HG03039 (cell line): ENCODE measurements around the gene SYT5.

ENCODE experiments used
- ATAC-seq: cut with Tn5 transposase; IDR thresholded peaks from one replicate; pipeline ENCODE4 v1.9.1; 2021; ENCODE audit warnings: mild to moderate bottlenecking, moderate library complexity; ENCODE audit not compliant: unreplicated experiment

Gene SYT5

DNA sequence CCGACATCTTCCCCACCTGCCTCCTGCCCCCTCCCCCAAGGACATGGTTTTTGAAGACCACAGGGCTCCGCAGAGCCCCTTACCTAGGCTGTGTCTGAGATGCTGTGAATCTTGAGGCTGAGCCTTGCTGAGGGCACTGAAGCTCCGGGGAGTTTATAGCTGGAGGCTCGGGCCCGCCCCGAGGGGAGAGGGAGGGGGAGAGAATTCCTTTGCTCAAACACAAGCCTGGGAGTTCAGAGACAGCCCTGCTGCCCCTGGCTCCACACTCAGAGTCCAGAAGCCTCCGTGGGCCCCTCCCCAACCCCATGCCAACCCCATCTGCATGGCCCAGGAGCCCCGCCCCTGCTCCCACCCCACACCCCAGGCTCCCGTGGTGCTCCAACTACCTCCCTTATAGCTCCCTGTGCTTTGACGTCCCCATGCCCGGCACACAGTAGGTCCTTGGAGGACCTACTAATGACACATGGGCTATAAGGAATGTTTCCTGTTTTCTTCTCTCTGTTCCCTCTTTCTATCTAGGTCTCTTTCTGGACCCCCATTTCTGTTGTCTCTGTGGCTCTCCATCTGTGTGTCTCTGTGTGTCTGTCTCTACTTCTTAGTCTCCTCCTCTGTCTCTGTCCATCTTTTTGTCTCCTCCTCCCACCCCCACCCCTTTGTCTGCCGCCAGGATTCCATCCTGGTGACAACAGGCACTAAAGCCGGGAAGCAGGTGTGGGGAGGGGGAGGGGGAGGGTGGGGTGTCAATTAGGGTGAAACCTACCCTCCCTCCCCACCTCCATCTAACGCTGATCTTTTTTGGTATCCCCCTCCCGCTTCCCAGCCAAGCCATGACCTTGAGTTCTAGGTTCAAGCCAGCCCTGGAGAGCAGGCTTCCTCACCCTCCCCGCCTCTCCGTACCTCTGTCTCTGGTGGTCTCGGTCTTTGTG, 30.7 kb downstream of the SYT5 start, which contains the start of gene TNNT1:
TNNT1 (minus strand) TSS at position 129 of the 926 bp plus-strand sequence. CDS start 2,049 bp downstream, outside the sequence.
- no peak for ATAC-seq

DNA sequence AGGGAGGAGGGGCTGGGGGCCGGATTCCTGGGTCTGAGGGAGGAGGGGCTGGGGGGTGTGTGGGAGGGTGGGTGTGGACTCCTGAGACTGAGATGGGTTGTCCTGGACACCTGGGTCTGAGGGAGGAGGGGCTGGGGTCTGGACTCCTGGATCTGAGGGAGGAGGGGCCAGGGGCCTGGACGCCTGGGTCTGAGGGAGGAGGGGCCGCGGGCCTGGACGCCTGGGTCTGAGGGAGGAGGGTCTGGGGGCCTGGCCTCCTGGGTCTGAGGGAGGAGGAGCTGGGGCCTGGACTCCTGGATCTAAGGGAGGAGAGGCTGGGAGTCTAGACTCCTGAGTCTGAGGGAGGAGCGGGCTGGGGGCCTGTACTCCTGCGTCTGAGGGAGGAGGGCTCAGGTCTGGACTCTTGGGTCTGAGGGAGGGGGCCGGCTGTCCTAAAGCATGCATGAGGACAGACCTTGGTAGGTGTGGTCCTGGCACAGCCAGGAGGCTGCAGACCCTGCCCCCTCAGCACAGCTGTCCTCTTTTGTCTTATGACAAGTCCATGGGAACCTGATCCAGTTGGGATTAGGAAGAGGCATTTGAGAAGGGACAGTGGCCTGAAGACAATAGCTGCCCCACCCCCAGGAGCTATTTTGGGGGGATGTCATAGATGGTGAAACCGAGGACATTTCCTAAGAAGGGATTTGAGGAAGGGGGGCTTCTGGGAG, 32.4 kb downstream of the SYT5 start:
- ATAC-seq: no peak

DNA sequence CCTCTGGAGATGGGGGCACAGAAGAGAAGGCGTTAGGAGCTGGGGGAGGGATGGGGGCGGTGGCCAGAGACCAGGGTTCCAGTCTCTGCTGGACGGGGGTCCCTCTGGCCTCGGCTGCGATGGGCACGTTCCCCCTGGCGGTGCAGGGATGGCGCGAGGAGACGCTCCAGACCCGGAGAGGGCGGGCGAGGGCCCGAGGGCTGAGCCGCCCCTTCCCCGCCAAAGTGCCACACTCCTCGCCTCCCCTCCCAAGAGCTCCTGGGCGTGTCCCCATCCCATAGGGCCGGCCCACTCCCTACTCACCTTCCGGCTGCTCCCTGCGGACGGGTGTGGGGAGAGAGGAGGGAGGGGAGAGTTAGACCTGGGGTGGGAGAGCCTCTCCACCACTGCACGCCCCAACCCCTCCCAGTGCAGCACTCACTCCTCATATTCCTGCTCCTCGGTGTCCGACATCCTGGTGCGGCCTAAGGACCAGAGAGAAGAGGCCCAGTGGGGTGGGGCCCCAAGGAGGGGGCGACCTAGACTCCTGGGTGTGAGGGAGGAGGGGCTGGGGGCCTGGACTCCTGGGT, 33.3 kb downstream of the SYT5 start:
- no peak for ATAC-seq

DNA sequence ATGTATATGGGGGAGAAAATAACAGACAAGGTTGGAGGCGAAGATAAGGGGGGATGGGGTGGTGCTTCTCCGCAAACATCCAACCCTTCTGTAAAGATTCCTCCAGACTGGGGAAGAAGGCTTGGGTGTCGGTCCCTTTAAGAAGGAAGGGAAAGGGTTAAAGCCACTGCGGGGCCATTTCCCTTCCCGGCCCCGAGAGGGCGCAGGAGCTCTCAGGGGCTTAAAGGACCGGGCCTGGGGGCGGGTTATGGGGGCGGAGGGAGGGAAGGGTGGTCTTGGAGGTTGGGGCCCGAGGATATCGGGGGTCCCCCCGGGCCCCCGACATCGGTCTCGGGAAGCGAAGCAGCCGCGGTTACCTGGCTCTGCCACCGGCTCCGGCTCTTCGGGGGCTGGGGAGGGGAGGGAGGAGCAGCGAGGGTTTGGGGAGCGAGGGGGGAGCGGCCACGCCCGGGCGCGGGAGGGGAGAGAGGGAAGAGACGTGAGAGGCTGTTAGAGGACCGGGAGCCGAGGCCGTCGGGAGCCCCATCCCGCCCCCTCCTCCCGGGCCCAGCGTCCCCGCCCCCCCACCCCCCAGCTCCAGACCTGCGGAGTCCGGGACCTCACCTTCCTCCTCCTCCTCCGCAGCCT, 33.9 kb downstream of the SYT5 start:
- no peak for ATAC-seq

DNA sequence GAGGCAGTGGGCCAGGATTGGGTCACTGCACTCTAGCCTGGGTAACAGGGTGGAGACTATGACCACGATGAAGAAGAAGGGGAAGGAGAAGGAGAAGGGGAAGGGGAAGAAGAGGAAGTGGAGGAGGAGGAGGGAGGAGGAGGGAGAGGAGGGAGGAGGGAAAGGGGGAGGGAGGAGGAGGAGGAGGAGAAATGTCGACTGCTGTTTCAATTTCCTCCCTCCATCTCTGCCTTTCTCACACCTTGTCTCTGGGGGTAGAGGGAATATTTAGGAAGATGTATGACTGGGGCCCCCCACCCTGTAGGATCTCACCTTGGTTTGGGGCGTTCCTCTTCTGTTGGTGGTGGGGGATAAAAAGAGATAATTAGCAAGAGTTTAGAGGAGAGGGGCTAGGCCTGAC, 34.9 kb downstream of the SYT5 start:
- no peak for ATAC-seq

DNA sequence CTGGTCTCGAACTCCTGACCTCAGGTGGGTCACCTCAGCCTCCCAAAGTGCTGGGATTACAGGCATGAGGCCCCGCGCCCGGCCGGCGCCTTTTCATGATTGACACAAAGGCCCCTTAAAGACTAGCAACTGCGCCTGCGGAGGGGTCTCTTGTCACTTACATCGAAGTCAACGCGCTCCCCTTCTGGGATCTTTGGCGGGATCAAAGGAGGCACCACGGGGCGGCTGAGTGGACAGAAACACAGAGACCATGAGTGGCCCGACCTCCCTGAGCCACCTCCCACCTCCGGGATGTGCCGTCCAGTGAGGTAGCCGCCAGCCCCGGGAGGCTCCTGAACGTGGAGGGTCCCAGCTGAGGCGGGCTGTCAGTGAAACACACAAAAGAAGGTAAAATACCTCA, 38.4 kb downstream of the SYT5 start:
- no peak for ATAC-seq

DNA sequence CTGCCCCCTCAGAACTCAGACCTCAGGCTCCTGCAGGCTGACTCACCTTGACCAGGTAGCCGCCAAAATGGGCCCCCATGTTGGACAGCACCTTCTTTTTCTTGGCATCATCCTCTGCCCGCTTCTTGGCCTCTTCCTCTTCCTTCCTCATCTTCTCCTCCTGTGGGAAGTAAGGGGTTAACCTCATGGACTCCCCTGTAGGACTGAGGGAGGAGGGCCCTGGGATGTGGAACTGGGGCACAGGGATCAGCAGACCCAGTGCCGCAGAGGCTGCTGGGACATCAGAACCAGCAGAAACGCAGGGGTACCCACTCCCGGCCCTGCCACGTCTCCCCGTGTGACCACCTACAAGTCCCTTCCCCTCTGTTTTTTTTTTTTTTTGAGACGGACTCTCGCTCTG, 42.2 kb downstream of the SYT5 start:
- no peak for ATAC-seq

DNA sequence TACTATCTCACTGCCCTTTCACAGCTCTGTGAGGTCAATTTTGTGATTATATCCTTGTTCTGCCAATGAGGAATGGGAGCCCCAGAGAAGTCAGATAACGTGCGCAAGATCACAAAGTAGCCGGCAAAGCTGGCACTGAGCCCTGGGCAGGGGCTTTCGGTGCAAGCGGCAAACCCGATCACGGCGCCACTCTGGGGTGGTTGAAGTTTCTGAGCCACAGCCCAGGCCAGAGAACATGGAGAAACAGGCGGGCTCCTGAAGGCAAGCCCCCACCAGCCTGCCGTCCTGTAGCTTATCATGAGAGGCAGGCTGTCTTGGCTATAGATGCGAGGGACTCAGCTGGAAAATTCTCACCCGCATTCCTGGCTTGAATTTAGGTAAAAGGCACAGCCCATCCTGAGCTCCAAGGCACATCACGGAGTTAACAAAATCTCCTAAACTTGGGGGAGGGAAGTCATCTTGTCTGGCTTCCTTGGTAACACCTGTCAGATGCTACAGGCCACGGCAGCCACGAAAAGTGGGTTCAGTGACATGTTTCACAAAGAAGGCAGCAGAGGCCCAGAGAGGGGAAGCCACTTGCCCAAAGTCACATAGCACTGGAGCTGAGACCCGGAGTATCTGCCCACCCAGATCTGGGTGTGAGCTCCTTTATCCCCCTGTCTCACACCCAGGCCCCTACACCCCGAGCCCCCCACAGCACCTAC, 43.5 kb downstream of the SYT5 start:
- no peak for ATAC-seq

DNA sequence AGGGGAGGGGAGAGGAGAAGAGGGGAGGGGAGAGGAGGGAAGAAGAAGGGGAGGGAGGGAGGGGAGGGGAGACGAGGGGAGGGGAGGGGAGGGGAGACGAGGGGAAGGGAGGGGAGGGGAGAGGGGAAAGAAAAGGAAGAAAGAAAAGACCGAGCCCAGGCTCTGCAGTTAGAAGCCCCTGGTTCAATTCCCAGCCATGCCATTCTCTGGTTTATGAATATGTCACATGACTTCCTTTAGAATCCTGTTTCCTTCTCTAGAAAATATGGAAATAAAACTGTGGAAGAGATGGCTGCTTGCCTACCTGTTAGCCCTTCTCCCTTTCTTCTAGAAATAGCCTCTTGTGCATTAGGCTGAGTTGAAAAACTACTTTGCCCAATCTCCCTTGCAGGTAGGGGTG, 45.4 kb downstream of the SYT5 start:
- no peak for ATAC-seq

DNA sequence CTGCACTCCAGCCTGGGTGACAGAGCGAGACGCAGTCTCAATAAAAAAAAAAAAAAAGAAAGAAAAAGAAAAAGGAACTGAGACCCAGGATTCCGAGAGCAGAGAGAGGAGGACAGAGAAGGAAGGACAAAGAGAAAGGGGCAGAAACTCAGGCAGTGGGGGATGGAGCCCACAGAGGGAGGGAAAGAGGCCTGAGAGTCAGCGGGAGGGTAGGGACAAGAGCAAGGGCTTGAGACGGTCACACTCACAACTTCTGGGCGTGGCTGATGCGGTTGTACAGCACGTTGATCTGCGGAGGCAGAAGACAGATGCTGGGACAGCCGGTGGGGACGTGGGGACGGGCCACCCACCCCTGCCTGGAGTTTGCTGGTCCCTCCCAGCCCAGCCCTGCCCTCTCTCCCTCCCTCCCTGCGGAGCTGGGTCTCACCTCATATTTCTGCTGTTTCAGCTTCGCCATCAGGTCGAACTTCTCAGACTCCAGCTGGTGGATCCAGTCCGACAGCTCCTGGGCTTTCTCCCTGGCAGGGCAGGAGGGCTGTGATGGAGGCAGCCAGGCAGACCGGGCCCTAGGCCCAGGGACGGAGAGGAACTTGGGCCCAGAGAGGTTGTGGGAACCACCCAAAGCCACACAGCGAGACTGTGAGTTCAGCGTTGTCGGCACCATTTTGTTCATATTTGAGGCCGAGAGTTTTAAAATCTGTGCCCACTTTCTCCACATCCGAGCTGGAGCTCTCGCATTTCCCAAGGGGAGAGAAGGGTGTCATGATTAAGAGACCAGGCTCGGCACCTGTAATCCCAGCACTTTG, 46.2 kb downstream of the SYT5 start:
- ATAC-seq: no peak

DNA sequence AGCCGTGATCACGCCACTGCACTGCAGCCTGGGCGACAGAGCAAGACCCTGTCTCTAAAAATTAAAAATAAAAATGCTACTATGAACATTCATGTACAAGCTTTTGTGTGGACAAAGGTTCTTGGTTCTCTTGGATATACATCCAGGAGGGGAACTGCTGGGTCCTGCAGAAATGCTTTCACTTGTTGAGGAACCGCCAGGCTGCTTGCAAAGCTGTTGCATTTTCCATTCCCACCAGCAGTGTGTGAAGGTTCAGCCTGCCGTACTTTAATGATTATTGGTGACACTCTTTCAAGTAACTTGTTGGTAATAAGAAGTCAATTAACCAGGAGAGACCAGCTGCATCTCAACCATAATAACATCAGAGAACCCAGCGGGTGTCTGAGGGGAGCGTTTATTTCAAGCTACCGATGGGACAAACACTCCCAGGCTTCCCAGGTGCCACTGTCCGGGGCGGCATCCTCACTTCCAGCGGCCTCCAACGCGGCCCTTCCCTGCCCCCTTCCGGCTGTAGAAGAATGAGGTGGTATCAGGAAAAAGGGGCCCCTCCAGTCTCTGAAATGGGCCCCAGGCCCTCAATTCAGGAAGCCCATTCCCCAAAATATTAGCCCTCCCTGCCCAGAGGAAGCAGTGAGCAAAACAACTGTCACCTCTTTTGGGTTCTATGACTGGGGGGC, 47.5 kb downstream of the SYT5 start:
- no peak for ATAC-seq

DNA sequence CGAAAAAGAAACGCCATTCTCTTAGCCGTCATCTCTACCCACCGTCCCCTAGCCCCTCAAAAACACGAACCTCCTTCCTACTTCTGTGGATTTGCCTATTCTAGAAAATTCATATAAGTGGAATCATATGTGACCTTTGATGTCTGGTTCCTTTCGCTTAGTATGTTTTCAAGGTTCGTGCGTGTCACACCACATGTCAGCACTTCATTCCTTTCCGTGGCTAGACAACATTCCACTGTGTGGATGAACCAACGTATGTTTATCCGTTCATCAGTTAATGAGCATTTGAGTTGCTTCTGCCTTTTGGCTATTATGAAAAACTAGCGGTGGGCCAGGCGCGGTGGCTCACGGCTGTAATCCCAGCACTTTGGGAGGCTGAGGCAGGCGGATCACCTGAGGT, 48.7 kb downstream of the SYT5 start:
- no peak for ATAC-seq
